ENCODE measurements around the gene DIPK1A.

GRCh38 chr1:92874987-92875386, 86.3 kb downstream of the DIPK1A start:
- TF ChIP-seq, protein P1, sequence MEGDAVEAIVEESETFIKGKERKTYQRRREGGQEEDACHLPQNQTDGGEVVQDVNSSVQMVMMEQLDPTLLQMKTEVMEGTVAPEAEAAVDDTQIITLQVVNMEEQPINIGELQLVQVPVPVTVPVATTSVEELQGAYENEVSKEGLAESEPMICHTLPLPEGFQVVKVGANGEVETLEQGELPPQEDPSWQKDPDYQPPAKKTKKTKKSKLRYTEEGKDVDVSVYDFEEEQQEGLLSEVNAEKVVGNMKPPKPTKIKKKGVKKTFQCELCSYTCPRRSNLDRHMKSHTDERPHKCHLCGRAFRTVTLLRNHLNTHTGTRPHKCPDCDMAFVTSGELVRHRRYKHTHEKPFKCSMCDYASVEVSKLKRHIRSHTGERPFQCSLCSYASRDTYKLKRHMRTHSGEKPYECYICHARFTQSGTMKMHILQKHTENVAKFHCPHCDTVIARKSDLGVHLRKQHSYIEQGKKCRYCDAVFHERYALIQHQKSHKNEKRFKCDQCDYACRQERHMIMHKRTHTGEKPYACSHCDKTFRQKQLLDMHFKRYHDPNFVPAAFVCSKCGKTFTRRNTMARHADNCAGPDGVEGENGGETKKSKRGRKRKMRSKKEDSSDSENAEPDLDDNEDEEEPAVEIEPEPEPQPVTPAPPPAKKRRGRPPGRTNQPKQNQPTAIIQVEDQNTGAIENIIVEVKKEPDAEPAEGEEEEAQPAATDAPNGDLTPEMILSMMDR (IDR thresholded peaks at IDR 0.05) = no peak
- TF ChIP-seq POLR2A (IDR thresholded peaks at IDR 0.05) (no peak), POLR2AphosphoS5 (IDR thresholded peaks at IDR 0.05) (no peak)

Measured in breast epithelium (tissue), 3 donors.